ENCODE data around the gene BMX.

Gene BMX

DNA sequence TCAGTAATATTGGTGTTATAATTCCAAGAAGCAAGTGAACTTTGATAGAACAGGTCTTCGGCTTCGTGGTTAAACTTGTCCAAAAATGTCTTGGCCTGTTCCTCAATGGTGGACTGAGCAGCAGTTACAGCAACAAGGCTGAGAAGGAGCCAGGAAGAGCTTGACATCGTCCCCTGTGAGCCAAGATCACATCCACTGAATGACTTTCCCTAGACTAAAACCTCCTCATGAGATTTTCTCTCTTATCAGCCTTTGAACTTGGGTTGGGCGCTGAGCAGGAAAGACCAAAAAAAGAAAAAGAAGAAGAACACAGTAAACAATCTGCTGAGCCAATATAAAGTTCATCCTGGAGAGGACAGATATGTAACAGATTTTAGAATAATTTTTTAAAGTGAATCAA lies 100.1 kb downstream of the BMX start, which contains the start of gene ACE2:
Gene ACE2 (minus strand): TSS at position 216 of the 400 bp plus-strand sequence. CDS start 49 bp downstream, at position 167.
- no peaks in the 10 kb centered on the region for H3K9me3 ChIP-seq (ENCODE audit: control insufficient read depth, low read length)
- no peaks in the 10 kb centered on the region for H3K4me1 ChIP-seq
- H3K36me3 ChIP-seq (ENCODE audit: control insufficient read depth, insufficient read depth, low read length) = no peaks in the 10 kb centered on the region
- H3K4me3 ChIP-seq (ENCODE audit: low read depth, low read length) = no peak within 1 kb of the TSS
- H3K27me3 ChIP-seq (ENCODE audit: control insufficient read depth, insufficient read depth, low read length) = no peaks in the 10 kb centered on the region
- TF ChIP-seq, protein P1, sequence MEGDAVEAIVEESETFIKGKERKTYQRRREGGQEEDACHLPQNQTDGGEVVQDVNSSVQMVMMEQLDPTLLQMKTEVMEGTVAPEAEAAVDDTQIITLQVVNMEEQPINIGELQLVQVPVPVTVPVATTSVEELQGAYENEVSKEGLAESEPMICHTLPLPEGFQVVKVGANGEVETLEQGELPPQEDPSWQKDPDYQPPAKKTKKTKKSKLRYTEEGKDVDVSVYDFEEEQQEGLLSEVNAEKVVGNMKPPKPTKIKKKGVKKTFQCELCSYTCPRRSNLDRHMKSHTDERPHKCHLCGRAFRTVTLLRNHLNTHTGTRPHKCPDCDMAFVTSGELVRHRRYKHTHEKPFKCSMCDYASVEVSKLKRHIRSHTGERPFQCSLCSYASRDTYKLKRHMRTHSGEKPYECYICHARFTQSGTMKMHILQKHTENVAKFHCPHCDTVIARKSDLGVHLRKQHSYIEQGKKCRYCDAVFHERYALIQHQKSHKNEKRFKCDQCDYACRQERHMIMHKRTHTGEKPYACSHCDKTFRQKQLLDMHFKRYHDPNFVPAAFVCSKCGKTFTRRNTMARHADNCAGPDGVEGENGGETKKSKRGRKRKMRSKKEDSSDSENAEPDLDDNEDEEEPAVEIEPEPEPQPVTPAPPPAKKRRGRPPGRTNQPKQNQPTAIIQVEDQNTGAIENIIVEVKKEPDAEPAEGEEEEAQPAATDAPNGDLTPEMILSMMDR (IDR thresholded peaks at IDR 0.05) = no peak
- H2AFZ ChIP-seq = no peak within 1 kb of the TSS
- H3K79me2 ChIP-seq = no peaks in the 10 kb centered on the region
- H3K4me2 ChIP-seq (ENCODE audit: low read length) = no peak within 1 kb of the TSS
- no peak within 1 kb of the TSS for H3K27ac ChIP-seq
- no peak within 1 kb of the TSS for H3K9ac ChIP-seq

DNA sequence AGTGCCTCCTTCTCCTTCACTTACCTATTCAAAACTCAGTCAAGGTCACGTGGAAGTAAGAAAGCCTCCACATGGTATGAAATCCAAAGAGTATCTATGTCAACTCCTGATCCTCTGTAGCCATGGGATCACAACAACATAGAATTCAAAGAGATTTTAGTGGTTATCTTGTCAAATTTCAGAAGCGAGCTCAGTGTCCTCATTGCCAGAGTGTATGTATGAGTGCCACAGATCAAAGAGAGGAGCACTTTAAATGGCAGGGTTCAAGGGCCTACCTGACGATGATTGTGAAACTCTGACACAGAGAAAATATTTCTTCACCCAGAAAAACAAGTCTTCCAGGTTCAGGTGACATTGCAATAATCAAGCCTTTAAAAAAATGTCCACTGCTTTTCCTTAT lies 101.3 kb downstream of the BMX start:
- H3K27me3 ChIP-seq (ENCODE audit: control insufficient read depth, insufficient read depth, low read length) = no peaks in the 10 kb centered on the region
- H3K4me2 ChIP-seq (ENCODE audit: low read length) = no peak overlapping the region
- no peaks in the 10 kb centered on the region for H3K9me3 ChIP-seq (ENCODE audit: control insufficient read depth, low read length)
- no peak overlapping the region for H2AFZ ChIP-seq
- H3K79me2 ChIP-seq = no peaks in the 10 kb centered on the region
- no peaks in the 10 kb centered on the region for H3K4me1 ChIP-seq
- H3K4me3 ChIP-seq (ENCODE audit: low read depth, low read length) = no peak overlapping the region
- TF ChIP-seq, protein P1 (IDR thresholded peaks at IDR 0.05) = no peak
- no peak overlapping the region for H3K9ac ChIP-seq
- H3K27ac ChIP-seq = no peak overlapping the region
- H3K36me3 ChIP-seq (ENCODE audit: control insufficient read depth, insufficient read depth, low read length) = no peaks in the 10 kb centered on the region

DNA sequence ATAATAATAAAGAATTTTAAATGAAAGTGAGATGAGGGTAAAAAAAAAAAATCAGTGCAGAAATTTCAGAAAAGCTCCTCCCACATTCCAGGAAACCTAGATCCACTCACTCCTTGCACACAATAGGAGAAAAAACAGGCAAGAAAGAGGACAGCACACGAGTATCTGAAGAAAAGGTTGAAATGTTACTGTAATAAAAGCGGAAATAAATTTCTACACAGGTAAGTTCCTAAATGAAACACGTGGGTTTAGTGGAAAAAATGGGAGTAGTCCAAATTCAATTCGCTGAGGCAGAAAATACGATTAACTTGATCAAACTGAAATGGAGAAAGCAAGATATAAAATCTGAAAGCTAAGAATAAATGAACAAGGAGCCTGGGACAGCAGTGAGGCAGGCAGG lies 102.2 kb downstream of the BMX start:
- H3K79me2 ChIP-seq = no peaks in the 10 kb centered on the region
- no peak overlapping the region for H3K4me2 ChIP-seq (ENCODE audit: low read length)
- H3K9me3 ChIP-seq (ENCODE audit: control insufficient read depth, low read length) = no peaks in the 10 kb centered on the region
- no peaks in the 10 kb centered on the region for H3K27me3 ChIP-seq (ENCODE audit: control insufficient read depth, insufficient read depth, low read length)
- H2AFZ ChIP-seq = no peak overlapping the region
- H3K4me3 ChIP-seq (ENCODE audit: low read depth, low read length) = no peak overlapping the region
- no peak overlapping the region for H3K9ac ChIP-seq
- H3K27ac ChIP-seq = no peak overlapping the region
- H3K36me3 ChIP-seq (ENCODE audit: control insufficient read depth, insufficient read depth, low read length) = no peaks in the 10 kb centered on the region
- no peaks in the 10 kb centered on the region for H3K4me1 ChIP-seq
- TF ChIP-seq, protein P1 (IDR thresholded peaks at IDR 0.05) = no peak

DNA sequence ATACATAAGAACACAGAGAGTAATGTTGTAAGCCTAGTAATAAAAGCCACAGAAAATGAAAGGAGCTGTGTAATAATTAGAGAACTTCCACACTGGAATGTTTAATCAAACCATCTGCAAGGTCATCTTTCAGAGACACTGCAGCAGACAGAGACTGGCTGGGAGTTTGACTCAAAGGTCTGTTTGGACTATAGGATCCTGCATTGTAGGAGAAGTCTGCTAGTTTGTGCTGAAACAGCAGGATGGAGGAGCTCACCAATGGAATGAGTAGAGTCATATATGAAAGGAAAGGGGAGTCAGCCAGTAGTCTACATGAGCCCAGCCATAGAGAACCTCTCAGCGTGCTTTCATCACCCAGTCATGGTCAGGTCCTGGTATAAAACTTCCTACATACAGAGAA lies 104.6 kb downstream of the BMX start:
- Histone ChIP-seq H3K9me3 (ENCODE audit: control insufficient read depth, low read length) (no peaks in the 10 kb centered on the region), H3K79me2 (no peaks in the 10 kb centered on the region), H3K27ac (no peak overlapping the region), H3K9ac (no peak overlapping the region), H3K27me3 (ENCODE audit: control insufficient read depth, insufficient read depth, low read length) (no peaks in the 10 kb centered on the region), H3K4me2 (ENCODE audit: low read length) (no peak overlapping the region), H3K36me3 (ENCODE audit: control insufficient read depth, insufficient read depth, low read length) (no peaks in the 10 kb centered on the region), H3K4me1 (no peaks in the 10 kb centered on the region), H3K4me3 (ENCODE audit: low read depth, low read length) (no peak overlapping the region), H2AFZ (no peak overlapping the region)
- TF ChIP-seq, protein P1 (IDR thresholded peaks at IDR 0.05) = no peak
